GM12873 (cell line): ENCODE measurements around the gene CYGB.

Experiments used
- TF ChIP-seq, protein P1 (sequence below): IDR thresholded peaks from 2 replicates; pipeline ENCODE4 v1.5.1; 2012; ENCODE audit warnings: low read depth, mild to moderate bottlenecking, moderate library complexity, low read length, control low read depth; ENCODE audit not compliant: insufficient read depth; ENCODE audit errors: missing control alignments

The CYGB gene

GRCh38 chr17:76572201-76572910, 34.8 kb upstream of the CYGB start:
- TF ChIP-seq, protein P1, sequence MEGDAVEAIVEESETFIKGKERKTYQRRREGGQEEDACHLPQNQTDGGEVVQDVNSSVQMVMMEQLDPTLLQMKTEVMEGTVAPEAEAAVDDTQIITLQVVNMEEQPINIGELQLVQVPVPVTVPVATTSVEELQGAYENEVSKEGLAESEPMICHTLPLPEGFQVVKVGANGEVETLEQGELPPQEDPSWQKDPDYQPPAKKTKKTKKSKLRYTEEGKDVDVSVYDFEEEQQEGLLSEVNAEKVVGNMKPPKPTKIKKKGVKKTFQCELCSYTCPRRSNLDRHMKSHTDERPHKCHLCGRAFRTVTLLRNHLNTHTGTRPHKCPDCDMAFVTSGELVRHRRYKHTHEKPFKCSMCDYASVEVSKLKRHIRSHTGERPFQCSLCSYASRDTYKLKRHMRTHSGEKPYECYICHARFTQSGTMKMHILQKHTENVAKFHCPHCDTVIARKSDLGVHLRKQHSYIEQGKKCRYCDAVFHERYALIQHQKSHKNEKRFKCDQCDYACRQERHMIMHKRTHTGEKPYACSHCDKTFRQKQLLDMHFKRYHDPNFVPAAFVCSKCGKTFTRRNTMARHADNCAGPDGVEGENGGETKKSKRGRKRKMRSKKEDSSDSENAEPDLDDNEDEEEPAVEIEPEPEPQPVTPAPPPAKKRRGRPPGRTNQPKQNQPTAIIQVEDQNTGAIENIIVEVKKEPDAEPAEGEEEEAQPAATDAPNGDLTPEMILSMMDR = no peak

GRCh38 chr17:76570877-76571471, 33.5 kb upstream of the CYGB start:
- TF ChIP-seq, protein P1 = no peak

DNA sequence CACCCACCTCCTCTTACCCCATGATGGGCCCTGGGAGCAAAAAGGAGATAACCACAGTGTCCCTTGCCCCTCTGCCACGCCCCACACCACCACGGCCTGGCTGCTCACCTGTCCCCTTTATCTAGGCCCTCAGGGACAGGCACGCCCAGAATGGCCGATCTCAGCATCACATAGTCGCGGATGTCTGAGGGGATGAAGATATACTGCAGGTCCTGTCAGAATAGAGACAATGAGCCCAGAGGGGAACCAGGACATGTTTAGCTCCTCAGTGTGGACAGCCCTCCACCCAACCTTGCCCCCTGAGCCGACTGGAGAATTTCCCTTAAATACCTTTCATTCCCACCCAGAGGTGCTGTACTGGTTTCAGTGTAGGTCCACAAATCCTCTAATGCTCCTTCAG, 32.9 kb upstream of the CYGB start:
- TF ChIP-seq, protein P1 = no peak

- TF ChIP-seq, protein P1 = no peak
These were observed 32.2 kb upstream of the CYGB start for GRCh38 chr17:76569607-76570279.

DNA sequence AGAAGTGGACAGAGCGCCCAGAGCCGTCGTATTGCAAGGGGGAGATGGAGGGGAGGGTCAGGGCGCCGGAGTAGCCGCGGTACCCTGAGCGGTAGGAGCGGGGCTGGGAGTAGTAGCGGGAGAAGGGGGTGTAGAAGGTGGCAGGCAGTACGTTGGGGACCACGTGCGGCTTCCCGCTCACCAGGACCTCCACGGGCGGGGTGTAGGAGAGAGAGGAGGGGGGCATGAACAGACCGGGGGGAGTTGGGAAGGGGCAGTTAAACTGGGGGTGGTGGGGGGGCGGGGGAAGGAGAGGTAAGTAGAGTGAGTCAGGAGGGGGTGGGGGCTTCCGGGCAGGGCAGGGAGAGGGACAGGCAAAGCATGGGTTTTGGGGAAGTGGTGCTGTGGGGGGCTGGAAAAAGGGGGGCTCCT, 31.3 kb upstream of the CYGB start:
- TF ChIP-seq, protein P1 = no peak

DNA sequence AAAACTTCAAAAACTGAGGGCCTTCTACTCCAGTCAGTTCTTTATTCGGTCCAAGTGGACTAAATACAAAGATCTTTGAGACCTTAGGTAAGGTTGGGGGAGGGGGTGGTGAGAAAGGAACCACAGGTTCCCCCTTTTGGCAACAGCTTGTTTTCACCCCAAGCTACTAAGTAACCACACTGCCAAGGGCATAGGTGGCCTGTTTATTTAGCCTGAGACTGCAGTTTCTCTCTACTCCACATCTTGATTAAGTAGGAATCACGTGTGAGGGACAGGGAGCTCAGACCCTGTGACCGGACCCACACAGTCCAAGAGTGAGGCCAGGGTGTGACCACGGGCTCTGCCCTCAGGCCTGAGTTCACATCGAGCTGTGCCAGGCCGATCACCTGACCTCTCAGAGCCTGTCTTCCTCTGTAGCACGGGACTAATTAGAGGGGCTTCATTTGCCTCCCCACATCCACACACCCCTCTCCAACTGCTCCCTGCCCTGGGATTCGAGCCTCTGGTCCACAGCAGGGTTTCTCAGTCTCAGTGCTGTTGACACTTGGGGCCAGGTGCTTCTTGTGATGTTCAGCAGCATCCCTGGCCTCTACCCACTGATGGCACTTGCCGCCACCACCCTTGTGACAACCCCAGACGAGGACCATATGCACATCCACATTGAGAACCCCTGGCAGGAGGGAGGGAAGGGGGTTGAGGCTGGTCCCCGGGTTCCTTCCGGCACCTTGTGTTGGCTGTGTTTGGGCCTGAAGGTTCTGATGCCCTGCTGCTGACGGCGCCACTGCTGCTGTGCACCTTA, 30.3 kb upstream of the CYGB start:
- TF ChIP-seq, protein P1 = no peak
